GM12892 (cell line): ENCODE data around the gene FALEC.

ENCODE experiments used
- POLR2A ChIP-seq: IDR thresholded peaks from 2 replicates; pipeline ENCODE4 v1.6.1; 2011; ENCODE audit warnings: low read depth, low read length, control low read depth
- POLR2AphosphoS5 ChIP-seq: IDR thresholded peaks from 2 replicates; pipeline ENCODE4 v1.6.1; 2011; ENCODE audit warnings: low read depth, low read length, control low read depth
- TAF1 ChIP-seq: IDR thresholded peaks from 2 replicates; pipeline ENCODE4 v1.6.1; 2011; ENCODE audit warnings: low read depth, mild to moderate bottlenecking, control low read depth, low read length, borderline replicate concordance

- no peak; the same call in 1 of the 2 replicates for TF ChIP-seq POLR2A
- TF ChIP-seq POLR2AphosphoS5 = peak; percentile 14; the same call in 1 of the 2 replicates
- TF ChIP-seq TAF1 = no peak
These were observed 45.9 kb downstream of the FALEC start for GRCh38 chr1:150561254-150561973.
